NCI-H2196 (cell line): Measurements from ENCODE around the gene EEPD1.
"Not testable (repeated sequence)": the region's sequence is repeated elsewhere in the genome, so short reads cannot be mapped to it uniquely, and the experiment has no call there.

ENCODE experiments used
- DNase-seq: peaks from one replicate; lab custom pipeline; 2025; ENCODE audit not compliant: unreplicated experiment; lab: John Stamatoyannopoulos, UW

EEPD1 gene

DNA sequence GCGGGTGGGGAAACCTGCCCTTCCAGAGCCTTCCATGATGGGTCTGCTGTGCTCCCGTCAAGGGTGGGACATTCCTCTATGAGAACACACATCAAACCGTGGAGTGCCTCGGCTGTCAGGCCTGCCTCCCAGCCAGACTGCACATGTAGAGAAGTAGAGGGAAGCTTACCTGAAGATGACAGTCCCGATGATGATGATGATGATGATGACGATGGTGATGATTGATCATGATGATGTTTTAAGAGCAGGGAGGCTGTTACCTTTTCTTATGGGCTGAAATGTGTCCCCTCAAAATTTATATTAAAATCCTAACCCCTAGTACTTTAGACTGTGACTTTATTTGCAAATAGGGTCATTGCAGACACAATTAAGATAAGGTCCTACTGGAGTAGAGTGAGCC lies 160.6 kb downstream of the EEPD1 start:
- no peak for DNase-seq

DNA sequence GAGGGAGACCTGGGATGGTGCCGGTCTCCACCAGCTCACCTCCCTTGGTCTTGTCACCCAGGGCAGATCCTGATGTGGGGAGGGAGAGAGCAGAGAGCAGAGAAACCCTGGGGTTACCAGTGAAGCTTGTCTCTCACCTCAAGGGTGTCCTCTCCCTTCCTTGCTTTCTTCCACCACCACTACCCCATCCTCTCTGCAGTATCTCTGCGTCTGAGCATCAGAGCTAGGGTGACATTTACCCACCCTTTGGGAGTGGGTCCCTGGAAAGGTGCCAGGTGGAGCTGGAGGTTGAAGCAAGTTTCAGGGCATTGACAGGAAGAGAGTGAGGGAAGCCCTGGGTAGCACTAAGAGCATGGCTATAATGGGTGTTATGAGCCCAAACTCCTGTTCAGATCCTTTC lies 161.4 kb downstream of the EEPD1 start:
- no peak for DNase-seq

DNA sequence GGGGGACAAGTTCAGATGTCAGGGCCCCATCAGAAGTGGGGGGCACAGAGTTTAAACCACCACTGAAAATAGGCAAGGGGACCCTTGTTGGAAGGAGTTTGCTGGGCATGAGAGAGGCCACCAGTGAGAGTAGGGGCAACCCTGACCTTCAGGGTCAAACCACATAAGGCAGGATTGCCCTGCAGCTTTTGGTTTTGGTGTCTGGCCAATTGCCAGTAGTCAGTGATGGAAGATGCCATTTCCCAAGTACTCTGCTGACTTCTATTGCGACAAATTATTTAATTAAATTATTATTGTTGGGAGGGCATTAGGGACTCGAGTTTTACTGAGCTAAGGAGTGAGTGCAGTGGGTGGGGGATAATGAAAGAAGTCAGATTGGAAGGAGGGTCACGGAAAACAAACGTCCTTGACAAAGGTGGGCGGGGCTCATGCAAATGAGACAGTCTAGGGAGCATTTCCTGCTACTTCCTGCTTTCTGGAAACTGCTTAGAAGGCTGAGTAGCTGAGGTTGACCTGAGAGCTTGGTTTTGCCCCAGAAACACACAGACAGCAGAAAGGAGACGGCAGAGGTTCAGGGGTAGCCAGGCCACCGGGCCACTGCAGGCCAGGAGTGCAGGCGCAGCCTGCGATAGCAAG lies 162.4 kb downstream of the EEPD1 start:
- no peak for DNase-seq

DNA sequence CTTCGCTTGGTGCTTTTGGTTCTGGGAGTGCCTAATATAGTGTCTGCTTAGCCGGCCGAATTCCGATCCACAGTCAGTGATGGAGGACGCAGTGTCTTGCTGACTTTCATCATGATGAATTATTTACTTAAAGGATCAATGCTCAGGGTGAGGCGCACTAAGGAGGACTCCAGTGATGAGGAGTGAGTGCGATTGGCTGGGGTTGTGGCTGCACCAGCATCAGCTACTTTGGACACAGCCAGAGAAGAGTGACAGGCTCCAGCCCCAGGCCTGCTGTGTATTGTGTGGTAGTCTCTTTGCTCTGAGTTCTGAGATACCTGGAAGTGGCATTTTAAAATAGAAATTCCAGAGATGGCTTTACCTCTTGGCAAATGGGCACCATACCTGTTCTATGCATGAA lies 163.3 kb downstream of the EEPD1 start:
- DNase-seq, result no peak

DNA sequence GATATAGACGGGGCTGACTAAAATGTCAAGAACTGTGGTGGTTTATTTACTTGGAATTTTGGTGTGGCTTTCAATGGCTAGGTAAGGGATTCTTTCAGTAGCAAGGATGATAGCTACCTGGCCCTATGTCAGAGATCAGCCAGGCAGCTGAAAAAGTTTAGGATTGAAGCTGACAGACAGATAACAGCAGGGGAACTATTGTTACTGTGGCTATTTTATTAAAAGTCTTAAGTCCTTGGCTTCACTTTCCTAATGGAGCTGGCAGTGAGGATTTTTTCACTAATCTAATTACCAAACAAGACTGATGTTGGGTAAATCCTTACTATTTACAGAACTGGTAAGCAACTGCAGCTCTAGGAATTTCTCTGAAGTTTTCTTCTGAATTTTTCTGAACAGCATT lies 164.2 kb downstream of the EEPD1 start:
- DNase-seq, result no peak

DNA sequence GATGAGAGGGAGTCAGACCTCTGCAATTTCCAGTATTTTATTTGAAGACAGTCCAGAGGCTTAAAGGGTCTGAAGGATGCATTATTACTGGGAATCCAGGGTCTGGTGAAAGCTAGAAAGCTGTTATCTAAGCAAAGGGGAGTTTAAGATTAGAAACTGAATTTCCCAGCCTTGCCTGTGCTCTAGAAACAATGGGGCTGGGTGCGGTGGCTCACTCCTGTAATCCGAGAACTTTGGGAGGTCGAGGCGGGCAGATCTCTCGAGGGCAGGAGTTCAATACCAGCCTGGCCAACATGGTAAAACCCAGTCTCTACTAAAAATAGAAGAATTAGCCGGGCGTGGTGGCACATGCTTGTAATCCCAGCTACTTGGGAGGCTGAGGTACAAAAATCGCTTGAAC lies 165.1 kb downstream of the EEPD1 start:
- DNase-seq, result no peak

DNA sequence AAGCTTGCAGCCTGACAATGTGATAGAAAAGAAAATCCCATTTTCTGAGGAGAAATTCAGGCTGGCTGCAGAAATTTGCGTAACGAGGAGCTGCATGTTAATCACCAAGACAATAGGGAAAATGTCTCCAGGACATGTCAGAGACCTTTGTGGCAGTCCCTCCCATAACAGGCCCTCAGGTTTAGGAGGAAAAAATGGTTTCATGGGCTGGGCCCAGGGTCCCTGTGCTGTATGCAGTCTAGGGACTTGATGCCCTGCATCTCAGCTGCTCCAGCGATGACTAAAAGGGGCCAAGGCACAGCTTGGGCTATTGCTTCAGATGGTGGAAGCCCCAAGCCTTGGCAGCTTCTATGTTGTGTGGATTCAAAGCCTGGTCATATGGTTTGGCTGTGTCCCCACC lies 168.2 kb downstream of the EEPD1 start:
- DNase-seq, result not testable (repeated sequence)

DNA sequence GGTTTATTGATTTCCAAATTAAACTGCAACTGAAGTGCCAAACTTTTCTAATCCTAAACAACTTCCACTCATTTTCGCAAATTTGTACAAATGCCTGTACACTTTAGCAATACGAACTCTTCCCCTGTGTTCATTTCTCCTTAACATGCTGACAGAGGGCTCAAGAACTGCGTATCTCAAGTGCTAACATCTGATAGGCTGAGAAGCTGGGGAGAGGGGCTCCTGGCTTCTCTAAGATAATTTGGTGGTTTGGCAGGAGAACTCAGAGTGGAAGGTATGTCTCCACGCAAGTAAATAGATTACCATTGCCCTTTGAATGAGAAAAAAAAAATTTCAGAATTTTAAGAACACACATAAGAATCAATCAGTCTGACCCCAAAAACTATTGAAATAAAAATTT lies 183.3 kb downstream of the EEPD1 start:
- no peak for DNase-seq

DNA sequence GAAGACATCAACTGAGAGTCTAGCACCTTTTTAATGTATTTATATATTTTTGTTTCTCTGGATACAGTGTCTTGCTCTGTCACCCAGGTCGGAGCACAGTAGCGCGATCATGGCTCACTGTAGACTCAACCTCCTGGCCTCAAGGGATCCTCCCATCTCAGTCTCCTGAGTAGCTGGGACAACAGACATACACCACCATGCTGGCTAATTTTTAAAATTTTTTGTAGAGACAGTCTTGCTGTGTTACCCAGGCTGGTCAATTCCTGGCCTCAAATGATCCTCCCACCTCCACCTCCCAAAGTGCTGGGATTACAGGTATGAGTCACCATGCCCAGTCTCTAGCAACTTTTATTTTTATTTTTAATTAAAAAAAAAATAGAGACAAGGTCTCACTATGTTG lies 185.2 kb downstream of the EEPD1 start:
- no peak for DNase-seq

DNA sequence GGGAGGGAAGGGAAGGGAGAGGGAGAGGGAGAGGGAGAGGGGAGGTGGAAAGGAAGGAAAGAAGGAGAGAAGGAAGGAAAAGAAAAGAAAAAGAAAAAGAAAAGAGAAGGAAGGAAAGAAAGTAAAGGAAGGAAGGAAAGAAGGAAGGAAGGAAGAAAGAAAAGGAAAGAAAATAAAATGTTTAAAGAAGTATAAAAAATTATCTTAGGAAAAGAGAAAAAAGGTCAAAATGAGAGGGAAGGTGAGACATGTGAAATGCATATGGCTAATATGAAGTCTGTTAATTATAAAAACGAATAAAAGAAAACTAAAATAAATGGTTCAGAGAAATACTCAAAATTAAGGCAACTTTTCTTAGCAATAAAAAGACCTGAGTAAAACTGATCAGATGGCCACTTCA lies 190.5 kb downstream of the EEPD1 start:
- DNase-seq, result no peak

DNA sequence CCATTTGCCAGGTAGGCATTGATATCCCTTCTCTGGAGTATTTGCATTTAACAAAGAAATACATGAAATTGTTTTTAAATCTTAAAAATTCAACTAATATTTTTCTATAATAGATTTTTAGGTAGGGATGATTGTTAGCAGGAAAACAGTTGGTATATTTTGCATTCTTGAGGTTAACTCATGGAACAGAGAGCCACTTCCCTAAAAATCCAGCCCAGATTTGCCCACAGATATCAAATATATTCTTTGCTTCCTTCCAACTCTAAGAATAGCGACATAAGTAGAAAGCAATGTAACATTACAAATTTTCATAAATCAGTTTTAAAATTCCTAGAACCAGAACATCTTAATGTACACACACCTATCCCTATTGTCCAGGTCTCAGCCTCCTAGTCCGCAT lies 191.6 kb downstream of the EEPD1 start:
- no peak for DNase-seq

DNA sequence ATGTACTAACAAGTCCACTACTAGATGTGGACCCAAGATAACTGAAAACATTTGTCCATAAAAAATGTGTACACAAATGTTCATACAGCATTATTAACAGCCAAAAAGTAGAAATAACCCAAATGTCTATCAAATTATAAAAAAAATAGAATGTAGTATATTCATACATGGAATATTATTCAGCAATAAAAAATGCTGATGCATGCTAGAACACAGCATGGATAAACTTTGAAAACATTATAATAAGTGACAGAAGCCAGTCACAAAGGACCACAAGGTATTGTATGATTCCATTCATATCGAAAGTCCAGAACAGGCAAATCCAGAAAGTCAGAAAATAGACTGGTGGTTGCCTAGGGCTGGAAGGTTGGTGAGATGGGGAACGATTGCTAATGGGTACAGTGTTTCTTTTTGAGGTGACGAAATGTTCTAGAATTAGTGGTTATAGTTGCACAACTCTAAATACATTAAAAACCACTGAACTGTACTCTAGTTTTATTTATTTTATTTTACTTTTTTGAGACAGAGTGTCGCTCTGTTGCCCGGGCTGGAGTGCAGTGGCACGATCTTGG lies 193.3 kb downstream of the EEPD1 start:
- DNase-seq, result no peak

DNA sequence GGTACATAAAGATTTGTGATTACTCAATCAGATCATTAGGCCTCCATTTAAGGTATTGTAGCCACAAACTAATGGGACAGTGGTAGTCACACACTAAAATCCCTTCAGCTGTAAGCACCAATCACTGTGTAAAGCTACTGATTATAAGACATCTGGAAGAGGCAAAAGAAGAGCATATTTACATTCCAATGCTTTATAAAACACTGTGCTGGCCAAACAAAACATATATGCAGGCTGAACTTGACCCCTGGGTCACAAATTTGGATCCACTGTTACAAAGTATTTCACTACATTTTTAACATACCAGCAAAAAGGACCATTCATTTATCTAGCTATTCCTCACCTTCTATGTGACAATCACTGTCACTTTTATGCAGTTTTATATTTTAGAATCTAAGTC lies 195.2 kb downstream of the EEPD1 start:
- DNase-seq, result no peak

DNA sequence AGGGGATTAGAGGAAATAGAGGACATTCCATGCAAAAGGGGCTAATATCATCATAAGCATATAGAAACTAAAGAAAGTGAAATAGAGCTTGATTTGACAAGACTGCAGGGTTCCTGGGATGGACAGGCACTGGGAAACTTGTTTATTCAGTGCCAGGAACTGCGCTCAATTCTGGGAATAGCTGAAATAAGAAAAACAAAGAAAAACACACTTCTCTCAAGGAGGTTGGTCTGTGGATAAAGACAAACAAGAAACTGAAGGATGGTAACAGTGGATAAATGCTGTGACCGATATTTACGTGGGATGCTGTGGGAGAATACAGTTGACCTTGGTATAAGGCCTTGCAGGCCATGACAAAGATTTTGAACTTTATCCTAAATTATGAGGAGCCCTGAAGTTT lies 195.7 kb downstream of the EEPD1 start:
- DNase-seq, result no peak

DNA sequence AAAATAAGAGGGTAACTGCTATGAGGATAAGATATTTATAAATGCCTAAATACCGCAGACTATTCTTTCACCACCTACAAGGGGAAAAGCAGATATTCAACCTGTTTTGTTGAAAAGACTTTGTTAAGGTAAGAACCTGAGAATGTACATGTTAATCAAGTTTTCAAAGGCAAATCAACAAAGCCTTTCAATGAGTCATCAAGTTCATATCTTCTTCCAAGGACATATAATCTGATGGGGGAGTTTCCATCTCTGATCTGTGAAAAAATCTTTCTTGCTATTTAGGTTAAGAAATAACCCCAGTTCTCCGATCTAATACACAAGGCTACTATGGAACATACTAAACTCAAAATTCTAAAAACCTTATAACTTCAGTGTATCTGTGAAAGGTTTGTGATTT lies 196.6 kb downstream of the EEPD1 start:
- DNase-seq, result no peak
